Muscle of arm (tissue), 12 donors: ENCODE results near the gene TSG101. TPM values are rescaled to one million over a fixed set of nuclear protein-coding genes. Genes with fewer than 3 reads are reported as not detected.

Experiments used
- DNase-seq: peaks from one replicate; pipeline ENCODE4 v3.0.0-alpha.2; 2013
- polyA plus RNA-seq, 12 donors: library from polyadenylated mRNA; unstranded; fragments of 120-200 nt; gene quantifications; one replicate each; pipeline ENCODE4 v1.2.1, GENCODE V29; 2013; ENCODE audit not compliant: insufficient read length in 12 of 12

The TSG101 gene
- polyA plus RNA-seq, 12 donors = 89.4 to 131 (median 102) TPM; not detected in 1

DNA sequence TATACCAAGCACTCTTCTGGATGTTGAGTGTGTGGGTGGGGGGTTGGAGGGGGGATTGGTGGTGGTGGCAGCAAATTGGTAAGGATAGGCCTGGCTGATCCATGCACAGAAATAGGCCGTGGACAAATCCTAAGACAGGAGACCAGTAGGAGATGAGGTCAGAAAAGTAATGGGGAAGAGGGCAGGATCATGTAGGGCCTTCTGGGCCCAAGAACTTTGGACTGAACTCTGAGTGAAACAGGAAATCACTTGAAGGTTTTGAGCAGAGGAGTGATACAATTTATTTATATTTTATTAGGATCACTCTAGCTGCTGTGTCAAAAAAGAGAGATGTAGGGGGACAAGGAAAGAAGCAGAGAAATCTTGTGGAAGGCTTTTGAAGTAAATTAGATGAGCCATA lies 28.7 kb downstream of the TSG101 start:
- DNase-seq = no peak

DNA sequence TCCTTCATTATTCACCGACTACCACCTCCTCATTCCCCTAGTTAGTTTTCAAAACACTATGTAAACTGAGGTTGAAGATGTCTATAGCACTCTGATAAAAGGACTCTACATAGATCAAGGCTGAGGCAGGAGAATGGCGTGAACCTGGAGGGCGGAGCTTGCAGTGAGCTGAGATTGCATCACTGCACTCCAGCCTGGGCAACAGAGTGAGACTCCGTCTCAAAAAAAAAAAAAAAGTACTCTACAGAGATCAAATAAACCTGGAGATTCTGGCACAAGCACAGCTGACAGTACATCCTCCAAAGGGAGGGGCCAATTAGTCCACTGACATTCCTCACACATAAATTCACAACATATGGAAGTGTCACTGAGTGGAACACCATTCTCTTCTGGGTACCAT lies 31.0 kb downstream of the TSG101 start:
- no peak for DNase-seq

DNA sequence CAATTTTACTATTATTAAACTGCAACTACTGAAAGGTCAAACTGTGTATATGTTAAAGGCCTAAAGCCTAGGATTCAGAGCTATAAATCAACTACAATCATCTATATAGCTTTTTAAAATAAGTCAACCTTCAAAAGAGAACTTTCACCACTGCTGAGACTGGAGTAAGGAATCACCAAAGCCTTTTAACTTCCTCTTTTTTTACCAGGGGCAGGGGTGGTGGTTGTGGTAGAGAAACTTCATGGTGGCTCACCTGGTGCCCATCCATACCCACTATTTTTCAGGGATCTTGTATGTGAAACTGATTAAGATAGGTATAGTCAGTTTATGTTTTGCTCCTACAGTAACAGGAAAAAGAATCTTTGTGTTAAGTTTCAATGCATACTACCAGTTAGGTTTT lies 31.5 kb downstream of the TSG101 start:
- DNase-seq = no peak

DNA sequence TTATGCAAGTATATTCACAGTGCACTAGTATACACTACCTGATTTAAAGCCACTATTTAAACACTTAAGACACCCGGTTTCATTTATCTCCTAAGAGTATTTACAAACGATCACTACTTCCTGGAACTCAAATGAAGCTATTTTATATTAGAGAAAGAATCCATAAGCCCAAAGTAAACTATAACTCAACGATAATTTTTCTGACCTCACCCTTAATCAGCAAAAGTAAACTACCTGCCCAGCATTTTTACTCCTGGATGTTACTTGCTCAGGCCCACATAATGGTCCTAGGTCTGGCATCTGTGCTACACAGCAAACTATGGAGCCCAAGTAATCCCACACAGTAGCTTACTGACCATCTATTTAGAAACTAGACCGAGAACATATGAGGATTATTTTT lies 33.4 kb downstream of the TSG101 start:
- no peak for DNase-seq

DNA sequence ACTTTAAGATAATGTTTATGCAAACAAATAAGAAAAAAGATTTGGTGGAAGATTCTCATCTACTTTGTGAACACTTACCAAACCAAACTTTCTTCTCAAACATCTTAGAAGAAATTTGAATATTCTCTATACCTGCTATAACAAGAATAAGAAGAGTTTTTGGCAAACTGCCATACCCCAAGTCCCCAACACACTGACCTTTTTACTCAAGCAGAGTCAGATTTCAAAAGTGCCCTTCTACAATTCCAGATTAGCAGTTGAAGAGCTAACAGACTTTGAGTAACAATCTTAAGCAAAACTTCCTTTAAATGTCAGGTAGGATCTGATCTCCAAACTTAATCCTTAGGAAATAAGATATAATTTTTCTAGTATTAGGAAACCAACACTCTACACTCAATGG lies 33.9 kb downstream of the TSG101 start:
- DNase-seq = no peak

DNA sequence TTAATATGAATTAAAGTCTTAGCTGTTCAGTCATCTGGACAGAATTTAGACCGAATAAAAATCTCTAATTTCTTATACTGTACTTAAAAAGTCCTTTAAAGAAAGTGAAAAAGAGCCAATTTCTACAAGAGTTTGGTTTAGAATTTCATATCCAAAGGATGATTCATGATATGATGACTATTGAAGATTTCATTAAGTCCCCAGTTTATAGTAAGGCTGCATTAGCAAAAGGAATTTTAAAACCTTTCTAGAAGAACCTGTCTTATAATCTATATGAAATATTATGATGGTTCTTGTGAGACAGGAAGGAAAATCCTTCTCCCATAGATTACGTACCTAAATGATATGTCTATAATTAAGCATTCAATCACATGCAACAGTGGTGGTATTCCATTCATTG lies 34.8 kb downstream of the TSG101 start:
- DNase-seq = no peak

DNA sequence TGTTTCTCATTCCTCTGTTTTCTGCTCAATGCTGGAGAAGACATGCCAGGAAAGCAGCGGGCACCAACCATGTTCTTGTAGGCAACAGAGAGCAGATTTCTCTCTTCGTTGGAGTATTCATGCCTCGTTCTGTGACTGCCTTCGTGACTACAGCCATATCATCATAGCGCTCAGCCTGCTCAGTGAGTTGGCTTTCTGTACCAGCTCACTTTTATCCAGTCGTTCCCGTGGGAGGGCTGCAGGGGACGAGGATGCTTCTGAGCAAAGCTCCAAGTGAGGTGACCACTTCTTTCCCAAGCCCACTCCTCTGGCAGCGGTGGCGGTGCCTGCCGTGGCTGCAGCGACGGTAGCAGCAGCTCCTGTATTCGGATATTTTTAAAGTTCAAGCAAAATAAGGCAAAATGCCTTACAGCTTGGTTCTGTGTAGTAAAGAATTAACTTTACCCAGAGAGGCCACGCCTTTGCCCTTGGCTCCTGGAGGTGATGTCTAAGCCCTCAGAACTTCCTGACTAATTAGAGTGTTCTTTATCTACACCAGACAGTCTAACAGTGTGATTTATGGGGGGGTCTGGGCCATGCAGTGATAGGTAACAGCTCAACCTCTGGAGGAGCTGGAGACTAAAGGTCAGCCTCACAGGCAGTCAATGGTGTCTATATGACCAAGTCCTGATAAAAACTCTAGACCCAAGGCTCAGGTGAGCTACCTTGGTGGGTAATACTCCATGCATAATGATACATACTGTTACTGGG lies 35.8 kb downstream of the TSG101 start:
- DNase-seq = no peak

DNA sequence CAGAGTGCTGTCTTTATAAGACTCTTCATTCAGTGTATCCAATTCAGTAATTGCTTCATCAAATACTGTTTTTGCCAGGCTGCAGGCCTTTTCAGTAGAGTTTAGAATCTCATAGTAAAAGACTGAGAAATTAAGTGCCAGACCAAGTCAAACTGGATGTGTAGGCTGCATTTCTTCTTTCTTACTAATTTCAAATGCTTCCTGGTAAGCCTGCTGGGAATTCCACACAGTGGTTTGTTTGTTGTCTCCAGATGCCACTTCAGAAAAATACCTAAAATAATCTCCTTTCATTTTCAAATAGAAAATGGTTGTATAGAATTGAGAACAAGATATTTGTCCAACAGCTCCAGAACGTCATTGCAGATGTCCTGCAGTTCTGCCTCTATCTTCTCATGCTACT lies 36.4 kb downstream of the TSG101 start:
- DNase-seq = no peak

DNA sequence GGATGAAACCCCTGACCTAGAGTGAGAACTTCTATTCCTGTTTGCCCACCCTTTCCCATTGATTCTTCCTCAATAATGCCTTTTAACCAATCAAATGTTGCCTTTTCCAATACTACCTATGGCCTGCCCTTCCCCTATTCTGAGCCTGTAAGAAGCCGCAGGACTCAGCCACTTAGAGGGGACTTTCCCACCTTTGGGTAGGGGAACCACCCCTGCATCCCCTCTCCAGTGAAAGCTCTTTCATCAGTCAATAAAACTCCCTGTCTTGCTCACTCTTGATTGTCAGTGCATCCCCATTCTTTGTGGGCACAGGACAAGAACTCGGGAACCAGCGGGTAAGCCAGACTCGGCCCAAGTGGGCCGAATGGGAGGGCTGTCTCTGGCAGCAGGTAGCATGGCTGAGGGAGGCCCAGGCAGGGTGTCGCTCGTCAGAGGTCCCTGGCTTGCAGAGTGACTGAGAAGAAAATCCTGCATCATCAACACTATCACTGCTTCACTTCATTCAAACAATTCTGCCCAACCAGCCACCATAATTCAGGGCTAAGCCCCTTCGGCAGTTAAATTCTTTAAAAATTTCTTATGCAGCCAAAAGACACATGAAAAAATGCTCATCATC lies 40.7 kb downstream of the TSG101 start:
- DNase-seq = no peak

DNA sequence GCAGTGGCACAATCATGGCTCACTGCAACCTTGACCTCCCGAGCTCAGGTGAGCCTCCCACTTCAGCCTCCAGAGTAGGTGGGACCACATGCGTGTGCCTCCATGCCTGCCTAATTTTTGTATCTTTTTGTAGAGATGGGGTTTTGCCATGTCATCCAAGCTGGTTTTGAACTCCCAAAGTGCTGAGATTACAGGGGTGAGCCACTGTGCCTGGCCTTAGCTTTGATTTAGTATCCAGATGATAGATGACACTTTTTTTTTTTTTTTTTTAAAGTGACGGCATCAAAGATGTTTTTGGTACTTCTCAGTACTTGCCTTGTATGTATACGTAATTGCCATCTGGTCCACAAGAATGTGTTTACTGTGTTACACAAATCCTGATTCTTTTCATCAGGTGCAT lies 47.7 kb downstream of the TSG101 start:
- no peak for DNase-seq

DNA sequence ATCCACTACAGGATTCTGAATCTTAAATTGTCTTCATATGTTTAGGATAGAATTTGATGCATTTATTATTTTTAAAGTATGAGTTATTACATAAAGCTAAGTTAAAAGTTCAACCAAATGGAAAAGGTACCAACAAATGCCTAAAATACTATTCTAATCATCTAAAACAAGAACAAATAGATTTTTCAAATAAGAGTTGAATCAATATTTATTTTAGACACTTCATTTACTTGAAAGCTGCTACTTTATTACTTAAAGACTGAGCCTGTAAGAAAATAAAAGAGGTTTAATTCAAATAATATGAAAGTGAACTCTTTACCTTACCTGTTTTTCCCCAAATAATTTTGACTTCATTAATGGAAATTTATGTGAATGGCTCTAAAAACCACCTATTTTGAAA lies 54.2 kb downstream of the TSG101 start:
- no peak for DNase-seq

DNA sequence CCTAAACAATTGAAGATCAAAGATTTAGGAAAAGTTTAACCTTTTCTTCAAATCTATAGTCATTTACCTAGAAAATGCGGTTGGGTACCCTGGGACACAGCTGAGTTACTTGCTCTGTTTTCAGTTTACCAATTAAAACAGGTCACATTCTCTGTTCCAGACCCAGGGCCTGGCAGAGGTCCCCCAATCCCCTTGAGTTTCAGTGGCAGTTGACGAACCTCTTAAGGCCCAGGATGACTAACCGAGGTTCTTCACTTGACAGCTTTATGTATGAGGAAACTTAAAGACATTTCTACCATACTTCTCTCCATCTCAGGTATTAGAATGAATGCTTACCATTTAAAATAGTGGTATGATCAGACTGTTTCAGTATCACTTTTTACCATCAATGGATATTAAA lies 54.7 kb downstream of the TSG101 start:
- DNase-seq = no peak

DNA sequence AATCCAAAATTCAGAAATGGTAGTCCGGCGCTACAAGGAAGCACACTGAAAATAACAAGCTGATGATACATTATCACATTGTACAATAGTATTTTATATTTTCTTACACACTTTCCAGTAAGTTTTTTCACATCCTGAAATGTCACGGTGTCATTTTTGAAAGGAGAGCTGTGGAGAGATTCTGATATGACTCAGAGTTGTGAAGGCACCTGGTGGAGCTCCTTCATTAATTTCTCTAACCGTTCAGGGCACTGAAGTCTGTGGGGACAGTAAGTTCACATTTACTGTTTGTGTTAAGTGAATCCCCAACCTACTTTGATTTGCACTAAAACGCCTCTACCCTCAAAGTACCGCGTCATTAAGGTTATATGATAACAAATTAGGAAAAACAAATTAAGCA lies 57.8 kb downstream of the TSG101 start:
- DNase-seq = no peak

DNA sequence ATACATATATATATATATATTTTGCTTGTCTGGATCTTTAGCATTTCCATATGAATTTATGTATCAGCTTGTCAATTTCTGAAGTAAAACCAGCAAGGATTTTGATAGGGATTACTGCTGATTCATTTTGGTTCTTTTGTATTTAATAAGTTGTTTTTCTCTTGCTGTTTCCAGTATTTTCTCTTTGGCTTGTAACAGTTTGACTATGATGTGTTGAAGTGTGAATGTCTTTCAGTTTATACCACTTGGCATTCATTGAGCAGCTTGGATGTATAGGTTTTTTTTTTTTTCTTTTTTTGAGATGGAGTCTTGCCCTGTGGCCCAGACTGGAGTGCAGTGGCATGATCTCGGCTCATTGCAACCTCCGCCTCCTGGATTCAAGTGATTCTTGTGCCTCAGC lies 58.7 kb downstream of the TSG101 start:
- no peak for DNase-seq

DNA sequence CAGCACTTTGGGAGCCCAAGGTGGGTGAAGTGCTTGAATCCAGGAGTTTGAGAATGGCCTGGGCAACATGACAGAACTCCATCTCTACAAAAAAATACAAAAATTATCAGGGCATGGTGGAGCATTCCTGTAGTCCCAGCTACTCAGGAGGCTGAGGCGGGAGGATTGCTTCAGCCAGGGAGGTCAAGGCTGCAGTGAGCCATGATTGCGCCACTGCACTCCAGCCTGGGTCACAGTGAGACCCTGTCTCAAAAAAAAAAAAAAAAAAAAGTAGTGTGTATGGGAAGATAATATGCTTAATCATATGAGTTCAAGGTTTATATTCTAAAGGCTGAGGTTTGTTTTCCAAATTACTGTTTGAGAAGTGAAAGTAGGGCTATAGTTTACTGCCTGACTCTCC lies 60.3 kb downstream of the TSG101 start:
- DNase-seq = no peak

DNA sequence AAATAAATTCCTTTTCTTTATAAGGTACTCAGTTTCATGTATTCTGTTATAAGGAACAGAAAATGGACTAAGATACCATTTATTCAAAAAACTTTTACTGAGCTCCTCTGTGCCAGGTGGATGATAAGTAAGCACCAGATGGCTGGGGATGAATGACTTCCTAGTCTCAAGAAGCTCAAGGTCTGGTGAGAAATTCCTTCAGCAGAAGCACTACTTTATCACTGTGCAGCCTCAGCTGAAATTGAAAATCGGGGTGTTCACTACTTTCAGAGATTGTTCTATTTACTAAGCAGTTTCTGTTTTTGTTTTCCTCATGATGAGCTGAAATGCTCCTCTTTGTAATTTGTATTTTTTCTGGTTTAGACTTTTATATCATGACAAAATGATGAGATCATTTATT lies 63.3 kb downstream of the TSG101 start:
- DNase-seq = no peak

DNA sequence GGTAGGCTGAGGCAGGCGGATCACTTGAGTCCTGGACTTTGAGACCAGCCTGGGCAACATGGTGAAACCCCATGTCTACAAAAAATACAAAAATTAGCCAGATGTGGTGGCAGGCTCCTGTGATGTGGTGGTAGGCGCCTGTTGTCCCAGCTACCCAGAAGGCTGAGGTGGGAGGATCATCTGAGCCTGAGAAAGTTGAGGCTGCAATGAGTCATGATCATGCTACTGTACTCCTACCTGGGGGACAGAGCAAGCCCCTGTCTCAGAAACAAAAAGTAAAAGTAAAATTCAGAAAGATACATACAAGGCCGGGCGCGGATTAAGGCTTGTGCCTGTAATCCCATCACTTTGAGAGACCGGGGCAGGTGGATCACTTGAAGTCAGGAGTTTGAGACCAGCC lies 64.8 kb downstream of the TSG101 start:
- DNase-seq = no peak

DNA sequence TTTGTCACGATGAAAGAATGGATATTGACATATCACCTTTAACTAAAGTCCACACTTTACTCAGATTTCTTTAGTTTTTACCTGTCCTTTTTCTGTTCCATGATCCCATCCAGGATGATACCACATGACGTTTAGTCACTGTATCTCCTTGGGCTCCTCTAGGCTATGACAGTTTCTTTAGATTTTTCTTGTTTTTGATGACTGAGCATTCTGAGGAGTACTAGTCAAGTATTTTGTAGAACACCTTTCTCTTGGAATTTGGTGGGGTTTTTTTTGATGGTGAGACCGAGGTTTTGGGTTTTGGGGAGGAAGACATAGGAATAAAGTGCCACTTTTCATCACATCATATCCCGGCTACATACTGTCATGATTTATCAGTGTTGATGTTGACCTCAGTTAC lies 67.1 kb downstream of the TSG101 start:
- DNase-seq = no peak

DNA sequence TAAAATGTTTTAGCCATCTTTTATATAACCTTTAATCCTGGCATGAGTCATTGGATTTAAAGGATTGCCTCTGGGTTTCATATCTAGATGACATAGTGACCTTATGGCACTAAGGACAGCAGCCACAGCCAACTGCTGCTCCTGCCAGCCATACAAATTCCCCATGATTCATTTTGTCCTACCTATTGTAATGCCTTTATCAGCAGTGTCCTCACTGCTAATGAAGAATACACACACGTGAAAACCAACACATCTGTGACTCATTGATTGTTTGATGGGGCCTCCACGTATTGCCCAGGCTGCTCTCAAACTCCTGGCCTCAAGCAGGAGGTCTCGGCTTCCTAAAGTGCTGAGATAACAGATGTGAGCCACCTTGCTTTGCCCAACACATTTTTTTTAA lies 69.3 kb downstream of the TSG101 start:
- DNase-seq = no peak

DNA sequence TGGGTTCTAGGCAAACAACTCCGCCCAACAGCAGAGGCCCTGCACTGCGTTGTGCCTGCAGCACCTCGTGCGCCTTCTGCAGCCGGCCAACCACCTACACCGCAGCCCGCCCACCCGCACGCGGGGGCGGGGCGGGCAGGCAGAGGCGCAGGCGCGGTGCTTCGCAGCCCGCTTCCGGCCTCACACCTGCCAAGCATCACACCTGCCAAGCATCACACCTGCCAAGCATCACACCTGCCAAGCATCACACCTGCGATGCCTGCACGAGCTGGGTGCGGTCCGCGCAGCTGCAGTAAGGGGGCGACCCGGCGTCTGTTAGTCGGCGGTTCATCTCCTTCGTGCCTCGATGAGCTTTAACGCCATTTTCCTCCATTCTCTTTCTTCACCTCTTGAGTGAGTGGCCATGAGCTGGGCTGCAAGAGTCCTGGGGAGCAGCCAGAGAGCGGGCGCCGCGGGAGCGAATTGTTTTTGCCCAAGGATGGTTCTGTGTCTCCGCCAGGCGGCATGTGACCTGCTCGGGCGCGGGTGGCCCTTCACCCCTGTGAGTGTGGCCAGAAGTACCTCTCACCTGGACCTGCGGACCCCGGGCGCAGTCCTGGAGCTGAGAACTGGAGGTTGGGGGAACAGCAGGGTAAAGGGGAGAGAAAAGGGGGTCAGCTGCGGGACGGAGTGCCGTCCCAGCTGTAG lies 70.9 kb downstream of the TSG101 start, which contains the start of gene LDHAL6A:
LDHAL6A (plus strand) TSS at position 171 of the 687 bp plus-strand sequence. CDS start 825 bp downstream, outside the sequence.
- no peak for DNase-seq

DNA sequence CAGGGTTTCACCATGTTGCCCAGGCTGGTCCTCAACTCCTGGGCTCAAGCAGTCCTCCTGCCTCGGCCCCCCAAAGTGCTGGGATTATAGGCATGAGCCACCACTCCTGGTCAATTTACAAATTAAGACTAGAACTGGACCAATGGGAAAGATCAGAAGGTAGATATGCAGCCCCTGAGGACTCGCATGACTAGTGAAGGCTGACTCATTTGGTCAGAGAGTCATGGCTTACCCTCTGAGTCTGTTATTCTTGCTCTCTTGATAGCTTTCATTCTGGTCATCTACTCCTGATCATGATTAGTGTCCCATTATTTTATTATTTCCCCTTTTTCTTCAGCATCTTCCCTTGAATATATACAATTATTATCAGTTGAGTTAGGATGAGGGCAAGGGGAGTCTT lies 73.8 kb downstream of the TSG101 start:
- no peak for DNase-seq

DNA sequence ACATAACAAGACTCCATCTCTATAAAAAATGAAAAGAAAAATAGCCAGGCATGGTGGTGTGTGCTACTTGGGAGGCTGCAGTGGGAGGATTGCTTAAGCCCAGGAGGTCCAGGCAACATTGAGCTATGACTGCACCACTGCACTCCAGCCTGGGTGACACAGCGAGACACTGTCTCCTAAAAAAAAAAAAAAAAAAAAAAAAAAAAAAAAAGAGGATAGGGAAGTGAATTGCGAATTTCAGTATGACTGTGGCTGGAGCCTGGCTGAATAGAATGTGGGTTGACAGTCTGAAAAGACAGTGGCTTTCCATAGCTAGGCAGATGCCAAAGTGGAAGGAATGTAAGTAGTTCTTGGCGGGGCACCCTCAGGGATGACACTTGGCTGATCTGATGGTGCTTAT lies 77.5 kb downstream of the TSG101 start:
- no peak for DNase-seq

DNA sequence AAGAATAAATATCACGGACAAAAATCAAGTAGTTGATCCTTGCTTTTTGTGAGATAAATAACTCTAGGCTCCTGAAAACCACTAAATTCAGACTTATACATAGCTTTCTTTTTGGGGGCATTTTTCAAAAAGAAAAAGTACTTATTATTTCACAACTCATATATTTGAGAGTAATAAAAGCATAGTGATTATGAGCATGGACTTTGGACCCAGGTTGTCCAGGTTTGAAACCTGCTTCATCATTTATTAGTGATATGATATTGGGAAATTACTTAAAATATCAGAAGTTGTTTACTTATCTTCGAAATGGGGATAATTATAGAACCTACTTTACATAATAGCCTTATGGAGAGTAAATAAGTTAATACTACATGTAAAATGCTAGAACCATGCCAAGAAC lies 88.1 kb downstream of the TSG101 start:
- no peak for DNase-seq
